ENCODE measurements around the gene THSD7A. TPM values are rescaled to one million over a fixed set of nuclear protein-coding genes. Genes with fewer than 3 reads are reported as not detected.

Gene THSD7A
- total RNA-seq, 2 donors from 2014 or later: 1.6 to 6.1 TPM

GRCh38 chr7:11328309-11328708 is 503.7 kb downstream of the THSD7A start:
- ATAC-seq (ENCODE audit: insufficient number of reproducible peaks, low FRiP score, low read depth) (no peak), DNase-seq (ENCODE audit: low spot score) (no peak)
- Histone ChIP-seq H3K27ac (no peak overlapping the region), H3K36me3 (no peaks in the 10 kb centered on the region), H3K9me3 (no peaks in the 10 kb centered on the region), H3K4me1 (ENCODE audit: control insufficient read depth in 1 of 2, low read depth in 2 of 2) (no peaks in the 10 kb centered on the region), H3K27me3 (replicated peaks; ENCODE audit: insufficient read depth) (no peaks in the 10 kb centered on the region), H3K4me3 (no peak overlapping the region)
- TF ChIP-seq, protein P1, sequence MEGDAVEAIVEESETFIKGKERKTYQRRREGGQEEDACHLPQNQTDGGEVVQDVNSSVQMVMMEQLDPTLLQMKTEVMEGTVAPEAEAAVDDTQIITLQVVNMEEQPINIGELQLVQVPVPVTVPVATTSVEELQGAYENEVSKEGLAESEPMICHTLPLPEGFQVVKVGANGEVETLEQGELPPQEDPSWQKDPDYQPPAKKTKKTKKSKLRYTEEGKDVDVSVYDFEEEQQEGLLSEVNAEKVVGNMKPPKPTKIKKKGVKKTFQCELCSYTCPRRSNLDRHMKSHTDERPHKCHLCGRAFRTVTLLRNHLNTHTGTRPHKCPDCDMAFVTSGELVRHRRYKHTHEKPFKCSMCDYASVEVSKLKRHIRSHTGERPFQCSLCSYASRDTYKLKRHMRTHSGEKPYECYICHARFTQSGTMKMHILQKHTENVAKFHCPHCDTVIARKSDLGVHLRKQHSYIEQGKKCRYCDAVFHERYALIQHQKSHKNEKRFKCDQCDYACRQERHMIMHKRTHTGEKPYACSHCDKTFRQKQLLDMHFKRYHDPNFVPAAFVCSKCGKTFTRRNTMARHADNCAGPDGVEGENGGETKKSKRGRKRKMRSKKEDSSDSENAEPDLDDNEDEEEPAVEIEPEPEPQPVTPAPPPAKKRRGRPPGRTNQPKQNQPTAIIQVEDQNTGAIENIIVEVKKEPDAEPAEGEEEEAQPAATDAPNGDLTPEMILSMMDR (IDR thresholded peaks at IDR 0.05): no peak

DNA sequence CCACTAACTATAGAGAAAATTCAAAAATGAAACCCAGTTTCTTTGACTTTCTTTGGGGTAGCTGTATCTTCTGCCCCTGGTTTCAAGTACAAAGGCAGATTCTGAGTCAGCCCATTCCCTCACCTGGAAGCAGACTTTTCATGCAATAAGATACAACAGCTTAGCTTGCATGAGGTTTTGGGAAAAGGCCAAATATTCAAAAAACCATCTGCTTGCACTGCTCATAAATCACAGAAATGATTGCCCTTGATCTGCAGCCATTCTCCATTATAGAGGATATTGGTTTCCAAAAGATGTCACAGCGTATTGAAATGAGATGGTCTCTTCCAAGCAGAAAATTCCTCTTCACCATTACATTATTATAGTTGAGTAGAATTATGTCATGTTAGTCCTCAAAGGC is 504.4 kb downstream of the THSD7A start:
- H3K27me3 ChIP-seq (replicated peaks; ENCODE audit: insufficient read depth): no peaks in the 10 kb centered on the region

More for the DNA sequence above, 504.4 kb downstream of the THSD7A start:
- no peak overlapping the region for H3K27ac ChIP-seq
- H3K36me3 ChIP-seq: no peaks in the 10 kb centered on the region
- DNase-seq (ENCODE audit: low spot score) (no peak), ATAC-seq (ENCODE audit: insufficient number of reproducible peaks, low FRiP score, low read depth) (no peak)
- no peak overlapping the region for H3K4me3 ChIP-seq
- H3K4me1 ChIP-seq (ENCODE audit: control insufficient read depth in 1 of 2, low read depth in 2 of 2): no peaks in the 10 kb centered on the region
- TF ChIP-seq, protein P1 (IDR thresholded peaks at IDR 0.05): no peak
- H3K9me3 ChIP-seq: no peaks in the 10 kb centered on the region

Data from thoracic aorta (tissue), 2 donors.